Spleen (tissue), 7 donors: ENCODE measurements around the gene GSE1.

ENCODE experiments used
- CTCF ChIP-seq, 11 experiments: fragments of 200-600 bp in 7 of 11; fragments of 450-650 bp in 4 of 11; sonication (generic) in 4 of 11; IDR thresholded peaks in 8 of 11; conservative IDR thresholded peaks in 3 of 11; 1 replicate in 7 of 11; 2 replicates in 4 of 11; pipeline versions ENCODE4 v1.4.0 to v1.8.0; 2016 to 2021; ENCODE audit warnings: antibody characterized with exemption in 11 of 11, inconsistent platforms in 4 of 11, mild to moderate bottlenecking in 1 of 11
- POLR2A ChIP-seq, 3 donors: fragments of 450-650 bp; IDR thresholded peaks; one replicate each; pipeline ENCODE4 v1.5.1; 2017; ENCODE audit warnings: antibody characterized with exemption in 3 of 3, mild to moderate bottlenecking in 1 of 3
- POLR2AphosphoS5 ChIP-seq, 3 donors: sonication (generic); formaldehyde crosslinking; IDR thresholded peaks; one replicate each; pipeline ENCODE4 v1.5.1; 2017; ENCODE audit warnings: antibody characterized with exemption in 3 of 3
- donor health status: DM: no; HTN: no; CAD: no; lungs with moderate emphysema.
- donor health status: DM: no; HTN: no; CAD: no.
- donor health status: DM: no; HTN: no; CAD: no.

- no peak for TF ChIP-seq POLR2A (IDR thresholded peaks at IDR 0.05)
- TF ChIP-seq POLR2AphosphoS5 (IDR thresholded peaks at IDR 0.05), result no peak
- no peak for TF ChIP-seq CTCF (IDR thresholded peaks at IDR 0.05 in 8 of 11, conservative IDR thresholded peaks at IDR 0.05 in 3 of 11)
Measured at GRCh38 chr16:85681255-85681654, 68.1 kb downstream of the GSE1 start.
